B cell (primary cell): ENCODE measurements around the gene TBX2. TPM values are rescaled to one million over a fixed set of nuclear protein-coding genes. Genes with fewer than 3 reads are reported as not detected.
"Not testable (repeated sequence)": the region's sequence is repeated elsewhere in the genome, so short reads cannot be mapped to it uniquely, and the experiment has no call there.

Source experiments
- ATAC-seq: fragments of 200-7000 bp; cut with Tn5 transposase; one replicate; pipeline ENCODE4 v1.10.0; 2021; ENCODE audit warnings: low read depth, mild to moderate bottlenecking, moderate number of reproducible peaks, moderate library complexity
- CTCF ChIA-PET: fragments of 350-600 bp; sonication (Branson Sonifier 250); formaldehyde crosslinking; loops from one replicate; lab custom pipeline; 2021; ENCODE audit warnings: antibody characterized with exemption, inconsistent platforms; lab: Charles Lee
- POLR2A ChIA-PET: fragments of 350-600 bp; sonication (Branson Sonifier 250); formaldehyde crosslinking; loops from one replicate; lab custom pipeline; 2021; ENCODE audit warnings: antibody characterized with exemption; lab: Charles Lee
- DNase-seq: peaks from one replicate; pipeline ENCODE4 v3.0.0; 2013
- H2AFZ ChIP-seq: 2 replicates; pipeline ENCODE4 v1.6.1; 2012; ENCODE audit warnings: mild to moderate bottlenecking, low read depth, low read length; ENCODE audit not compliant: insufficient read depth, poor library complexity, severe bottlenecking
- H3K27ac ChIP-seq, 2 donors: 1 replicate in 1 of 2; 2 replicates in 1 of 2; pipeline ENCODE4 v1.5.1; 2012 to 2013; ENCODE audit warnings: low read length in 2 of 2, mild to moderate bottlenecking in 2 of 2, moderate library complexity in 1 of 2
- H3K27me3 ChIP-seq, 4 experiments: fragments of 200-600 bp in 1 of 4; sonication (generic) in 1 of 4; replicated peaks in 1 of 4; 1 replicate in 2 of 4; 2 replicates in 2 of 4; pipeline versions ENCODE4 v1.6.1 to v1.7.0; 2013 to 2016; ENCODE audit warnings: low read length in 3 of 4, mild to moderate bottlenecking in 2 of 4, mixed read lengths in 1 of 4, moderate library complexity in 1 of 4; ENCODE audit not compliant: insufficient read depth in 4 of 4, control insufficient read depth in 3 of 4; ENCODE audit errors: control extremely low read depth in 1 of 4
- H3K36me3 ChIP-seq, 2 experiments: replicated peaks in 1 of 2; 1 replicate in 1 of 2; 2 replicates in 1 of 2; pipeline versions ENCODE4 v1.6.1 to v1.7.1; 2013; ENCODE audit warnings: low read length in 1 of 2; ENCODE audit not compliant: insufficient read depth in 2 of 2, control insufficient read depth in 1 of 2; ENCODE audit errors: control extremely low read depth in 1 of 2, extremely low read depth in 1 of 2
- H3K4me1 ChIP-seq, 2 donors: fragments of 200-600 bp in 1 of 2; sonication (generic) in 1 of 2; 1 replicate in 1 of 2; 2 replicates in 1 of 2; pipeline versions ENCODE4 v1.5.1 to v1.6.1; 2013 to 2017; ENCODE audit warnings: low read length in 2 of 2; ENCODE audit not compliant: control insufficient read depth in 2 of 2, insufficient read depth in 2 of 2
- H3K4me2 ChIP-seq: replicated peaks from 2 replicates; pipeline ENCODE3; 2012; ENCODE audit warnings: mild to moderate bottlenecking, low read depth, low read length; ENCODE audit not compliant: poor library complexity, severe bottlenecking
- H3K4me3 ChIP-seq, 5 experiments: fragments of 200-600 bp in 1 of 5; sonication (generic) in 1 of 5; 1 replicate in 3 of 5; 2 replicates in 2 of 5; pipeline versions ENCODE4 v1.5.1 to v1.7.0; 2011 to 2016; ENCODE audit warnings: low read length in 4 of 5, mild to moderate bottlenecking in 4 of 5, low read depth in 2 of 5, control low read depth in 1 of 5, moderate library complexity in 1 of 5; ENCODE audit not compliant: insufficient read depth in 1 of 5; ENCODE audit errors: control extremely low read depth in 1 of 5, extremely low read depth in 1 of 5
- H3K79me2 ChIP-seq: fragments of 200-600 bp; sonication (generic); one replicate; pipeline ENCODE4 v1.6.0; 2016; ENCODE audit warnings: low read length; ENCODE audit not compliant: control insufficient read depth, insufficient read depth
- H3K9ac ChIP-seq: fragments of 200-600 bp; sonication (generic); 2 replicates; pipeline ENCODE4 v1.6.1; 2017; ENCODE audit warnings: mild to moderate bottlenecking, low read length, moderate library complexity
- H3K9me3 ChIP-seq, 3 donors: one replicate each; pipeline versions ENCODE4 v1.6.1 to v1.7.1; 2013; ENCODE audit warnings: low read length in 2 of 3; ENCODE audit not compliant: control insufficient read depth in 2 of 3, insufficient read depth in 1 of 3; ENCODE audit errors: control extremely low read depth in 1 of 3
- H4K20me1 ChIP-seq: 2 replicates; pipeline ENCODE4 v1.6.0; 2012; ENCODE audit warnings: mild to moderate bottlenecking, low read length; ENCODE audit not compliant: insufficient read depth, control insufficient read depth, poor library complexity, severe bottlenecking
- H3K27ac Mint-ChIP-seq: one replicate; pipeline ENCODE4 v1.8.0; 2021; ENCODE audit warnings: mixed read lengths
- H3K27me3 Mint-ChIP-seq: one replicate; pipeline ENCODE4 v1.8.0; 2021; ENCODE audit warnings: mixed read lengths
- H3K4me1 Mint-ChIP-seq: one replicate; pipeline ENCODE4 v1.8.0; 2021; ENCODE audit warnings: mixed read lengths
- H3K4me3 Mint-ChIP-seq: one replicate; pipeline ENCODE4 v1.8.0; 2021; ENCODE audit warnings: mixed read lengths
- H3K9me3 Mint-ChIP-seq: one replicate; pipeline ENCODE4 v1.8.0; 2022; ENCODE audit warnings: mixed read lengths; ENCODE audit not compliant: insufficient read depth
- CTCF ChIP-seq: fragments of 200-600 bp; IDR thresholded peaks from one replicate; pipeline ENCODE4 v1.8.0; 2022; ENCODE audit warnings: antibody characterized with exemption, mild to moderate bottlenecking
- EZH2 ChIP-seq: IDR thresholded peaks from 2 replicates; pipeline ENCODE4 v1.6.1; 2012; ENCODE audit warnings: borderline replicate concordance, low read depth, mild to moderate bottlenecking, moderate library complexity, low read length; ENCODE audit not compliant: insufficient read depth, poor library complexity, severe bottlenecking
- WGBS: methylation state at CpG from one replicate; pipeline ENCODE4 v1.1.5; 2013; ENCODE audit warnings: missing lambda C conversion rate; ENCODE audit not compliant: insufficient coverage; 5-methylcytosine and 5-hydroxymethylcytosine counted together
- intact Hi-C: fragments of 100-400 bp; cut with micrococcal nuclease; formaldehyde crosslinking; loops from one replicate; pipeline ENCODE4 v1.10.0; 2022
- polyA plus RNA-seq: library from polyadenylated mRNA; depleted of rRNA; stranded (reverse); fragments of >200 nt; gene quantifications from 2 replicates; pipeline ENCODE4 v1.2.3, GENCODE V29; 2012
- total RNA-seq, 2 donors: library from RNA; stranded (reverse); fragments of 120-200 nt in 1 of 2; gene quantifications; 1 replicate in 1 of 2; 2 replicates in 1 of 2; pipeline versions ENCODE4 v1.2.3 to v1.2.4, GENCODE V29; 2013 to 2022

The TBX2 gene
- total and polyA plus RNA-seq, 2 donors (not counting 1 experiment from before 2014, with no cell fraction given) = not detected

GRCh38 chr17:61429274-61429673 lies 29.6 kb downstream of the TBX2 start:
- Histone ChIP-seq H3K9ac (no peak overlapping the region), H4K20me1 (no peaks in the 10 kb centered on the region), H2AFZ (no peak overlapping the region), H3K4me3 (no peak overlapping the region), H3K27me3 (peaks cover 0 to 13% (median 4%) of the 10 kb centered on the region in 4 experiments), H3K4me1 (no peaks in the 10 kb centered on the region), H3K79me2 (no peaks in the 10 kb centered on the region), H3K27ac (no peak overlapping the region), H3K9me3 (no peaks in the 10 kb centered on the region), H3K4me2 (no peak overlapping the region), H3K36me3 (no peaks in the 10 kb centered on the region)
- CTCF ChIA-PET = interaction anchor here (0.6 kb wide), 1 partner anchor 283 kb away, joined by 3 read pairs; no protein-coding TSS in a partner anchor
- no peak for DNase-seq
- peaks cover 40% of the 10 kb centered on the region for H3K27me3 Mint-ChIP-seq
- no peaks in the 10 kb centered on the region for H3K4me1 Mint-ChIP-seq
- intact Hi-C loops = no loop called here
- no peak for ATAC-seq
- TF ChIP-seq EZH2 = no peak
- TF ChIP-seq CTCF = no peak
- H3K9me3 Mint-ChIP-seq = no peaks in the 10 kb centered on the region
- H3K4me3 Mint-ChIP-seq = no peak overlapping the region
- POLR2A ChIA-PET = no interaction called here
- H3K27ac Mint-ChIP-seq = no peak overlapping the region
- no CpG with 5 or more reads among the region's 1 CpG for WGBS

- H3K9me3 ChIP-seq, POLR2A ChIA-PET, DNase-seq, intact Hi-C loops, H3K4me3 Mint-ChIP-seq, H3K27ac Mint-ChIP-seq, H4K20me1 ChIP-seq, H3K4me2 ChIP-seq, H3K4me3 ChIP-seq, ATAC-seq, CTCF ChIA-PET, H3K79me2 ChIP-seq, H3K9me3 Mint-ChIP-seq, H3K4me1 ChIP-seq, H3K36me3 ChIP-seq, H3K4me1 Mint-ChIP-seq, H3K27ac ChIP-seq, H3K9ac ChIP-seq, H2AFZ ChIP-seq: not testable (repeated sequence)
- H3K27me3 Mint-ChIP-seq = peaks cover 42% of the 10 kb centered on the region
- peaks cover 0 to 12% (median 7%) of the 10 kb centered on the region in 4 experiments for H3K27me3 ChIP-seq
- 95% methylated on average over 4 of the region's 6 CpGs for WGBS
These were observed 30.2 kb downstream of the TBX2 start for GRCh38 chr17:61429831-61430230.
